GM18520 (cell line): ENCODE measurements around the gene KRTCAP2.

Experiments
- ATAC-seq: cut with Tn5 transposase; IDR thresholded peaks from one replicate; pipeline ENCODE4 v1.9.1; 2021; ENCODE audit not compliant: unreplicated experiment

Gene KRTCAP2

GRCh38 chr1:155136748-155137147, 36.4 kb downstream of the KRTCAP2 start:
- no peak for ATAC-seq

- ATAC-seq = peak; percentile 62
Measured at GRCh38 chr1:155135415-155136028, 37.6 kb downstream of the KRTCAP2 start, which contains the start of gene SLC50A1. Gene SLC50A1 (plus strand): TSS chr1:155135852. CDS start chr1:155135912, 60 bp downstream.

- ATAC-seq = no peak
Measured at GRCh38 chr1:155134880-155135414, 38.2 kb downstream of the KRTCAP2 start.

- no peak for ATAC-seq
Measured at GRCh38 chr1:155134322-155134721, 38.8 kb downstream of the KRTCAP2 start.

- no peak for ATAC-seq
Measured at GRCh38 chr1:155133799-155134281, 39.3 kb downstream of the KRTCAP2 start.

- ATAC-seq = no peak
Measured at GRCh38 chr1:155131856-155132255, 41.2 kb downstream of the KRTCAP2 start.

GRCh38 chr1:155131285-155131684, 41.8 kb downstream of the KRTCAP2 start:
- ATAC-seq = no peak

- ATAC-seq = no peak
Measured at GRCh38 chr1:155130272-155131006, 42.7 kb downstream of the KRTCAP2 start.

- ATAC-seq = no peak
Measured at GRCh38 chr1:155128755-155129473, 44.2 kb downstream of the KRTCAP2 start.

GRCh38 chr1:155127967-155128754, 44.9 kb downstream of the KRTCAP2 start:
- no peak for ATAC-seq

- ATAC-seq = no peak
Measured at GRCh38 chr1:155127105-155127966, 45.8 kb downstream of the KRTCAP2 start, which contains the start of gene EFNA1. Gene EFNA1 (plus strand): TSS chr1:155127876. CDS start chr1:155127978, 102 bp downstream.

GRCh38 chr1:155126556-155127104, 46.5 kb downstream of the KRTCAP2 start:
- no peak for ATAC-seq

- no peak for ATAC-seq
Measured at GRCh38 chr1:155125946-155126555, 47.1 kb downstream of the KRTCAP2 start.

- no peak for ATAC-seq
Measured at GRCh38 chr1:155125511-155125945, 47.6 kb downstream of the KRTCAP2 start.

- ATAC-seq = no peak
Measured at GRCh38 chr1:155124503-155125463, 48.3 kb downstream of the KRTCAP2 start.

GRCh38 chr1:155123801-155124200, 49.3 kb downstream of the KRTCAP2 start:
- no peak for ATAC-seq

GRCh38 chr1:155122308-155122707, 50.8 kb downstream of the KRTCAP2 start:
- ATAC-seq = no peak

- no peak for ATAC-seq
Measured at GRCh38 chr1:155121249-155121648, 51.9 kb downstream of the KRTCAP2 start.
